SK-MEL-5 (cell line): Measurements from ENCODE around the gene LRRC70. TPM values are rescaled to one million over a fixed set of nuclear protein-coding genes. Genes with fewer than 3 reads are reported as not detected.
"Not testable (repeated sequence)": the region's sequence is repeated elsewhere in the genome, so short reads cannot be mapped to it uniquely, and the experiment has no call there.

Experiments
- DNase-seq: peaks from one replicate; pipeline ENCODE4 v3.0.0-alpha.2; 2016; ENCODE audit warnings: low read depth, low spot score
- in situ Hi-C: cut with HindIII; loops from 2 replicates; pipeline ENCODE4 v1.10.0; 2016; ENCODE audit warnings: low sequenced_read_pairs, high pct_unique_total_duplicates, low pct_unique_long_range_greater_than_20kb
- total RNA-seq: library from RNA; depleted of rRNA; stranded (reverse); fragments of >200 nt; shearing (Covaris generic); gene quantifications from 2 replicates; pipeline ENCODE4 v1.2.3, GENCODE V29; 2014

The LRRC70 gene
- total RNA-seq, 1 experiment from 2014 or later: 0.29 TPM

- no peak for DNase-seq
- in situ Hi-C loops: no loop called here
These were observed 15.9 kb downstream of the LRRC70 start for GRCh38 chr5:62594364-62594984.

- in situ Hi-C loops: no loop called here
- DNase-seq: no peak
These were observed 17.5 kb downstream of the LRRC70 start for GRCh38 chr5:62596096-62596495.

- in situ Hi-C loops: no loop called here
These were observed 18.1 kb downstream of the LRRC70 start for GRCh38 chr5:62596691-62597090.

GRCh38 chr5:62597314-62597713, 18.7 kb downstream of the LRRC70 start:
- no peak for DNase-seq
- in situ Hi-C loops: no loop called here

More at GRCh38 chr5:62596691-62597090, 18.1 kb downstream of the LRRC70 start:
- no peak for DNase-seq

GRCh38 chr5:62600560-62601252, 22.1 kb downstream of the LRRC70 start:
- in situ Hi-C loops: no loop called here
- DNase-seq: no peak

DNA sequence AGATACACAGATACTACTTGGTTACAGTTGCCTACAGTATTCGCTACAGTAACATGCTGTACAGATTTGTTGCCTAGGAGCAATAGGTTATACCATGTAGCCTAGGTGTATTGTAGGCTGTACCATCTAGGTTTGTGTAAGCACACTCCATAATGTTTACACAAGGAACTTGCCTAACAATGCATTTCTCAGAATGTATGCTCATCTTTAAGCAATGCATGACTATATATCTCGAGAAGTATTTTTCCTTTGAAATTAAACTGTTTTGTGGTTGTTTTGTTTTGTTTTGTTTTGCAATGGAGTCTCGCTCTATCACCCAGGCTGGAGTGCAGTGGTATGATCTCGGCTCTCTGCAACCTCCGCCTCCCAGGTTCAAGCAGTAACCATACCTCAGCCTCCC, 25.3 kb downstream of the LRRC70 start:
- in situ Hi-C loops: no loop called here
- no peak for DNase-seq

DNA sequence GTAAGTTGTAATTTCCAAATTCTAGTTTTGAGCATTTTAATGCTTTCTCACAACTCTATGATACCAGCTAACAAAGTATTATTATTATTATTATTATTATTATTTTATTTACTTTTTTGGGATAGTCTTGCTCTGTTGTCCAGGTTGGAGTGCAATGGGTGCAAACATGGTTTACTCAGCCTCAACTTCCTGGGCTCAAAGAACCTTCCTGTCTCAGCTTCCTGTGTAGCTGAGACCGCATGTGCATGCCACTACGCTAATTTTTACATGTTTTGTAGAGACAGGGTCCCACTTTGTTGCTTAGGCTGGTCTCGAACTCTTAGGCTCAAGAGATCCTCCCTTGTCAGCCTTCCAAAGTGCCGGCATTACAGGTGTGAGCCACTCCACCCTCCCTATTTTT, 27.0 kb downstream of the LRRC70 start:
- DNase-seq: no peak
- in situ Hi-C loops: no loop called here

GRCh38 chr5:62606878-62607277, 28.3 kb downstream of the LRRC70 start:
- no peak for DNase-seq
- in situ Hi-C loops: no loop called here

DNA sequence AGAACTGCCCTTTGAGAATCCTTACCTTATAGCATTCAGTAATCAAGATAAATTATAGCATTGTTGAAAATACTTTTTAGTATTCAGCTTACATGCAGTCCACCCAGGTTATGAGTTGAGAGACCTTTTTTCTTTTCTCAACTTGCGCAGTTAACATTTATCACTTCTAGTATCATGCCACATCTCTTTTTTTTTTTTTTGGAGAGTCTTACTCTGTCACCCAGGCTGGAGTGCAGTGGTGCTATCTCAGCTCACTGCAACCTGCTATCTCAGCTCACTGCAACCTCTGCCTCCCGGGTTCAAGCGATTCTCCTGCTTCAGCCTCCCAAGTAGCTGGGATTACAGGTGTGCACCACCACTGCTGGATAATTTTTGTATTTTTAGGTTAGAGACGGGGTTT, 29.0 kb downstream of the LRRC70 start:
- in situ Hi-C loops: no loop called here
- DNase-seq: no peak

DNA sequence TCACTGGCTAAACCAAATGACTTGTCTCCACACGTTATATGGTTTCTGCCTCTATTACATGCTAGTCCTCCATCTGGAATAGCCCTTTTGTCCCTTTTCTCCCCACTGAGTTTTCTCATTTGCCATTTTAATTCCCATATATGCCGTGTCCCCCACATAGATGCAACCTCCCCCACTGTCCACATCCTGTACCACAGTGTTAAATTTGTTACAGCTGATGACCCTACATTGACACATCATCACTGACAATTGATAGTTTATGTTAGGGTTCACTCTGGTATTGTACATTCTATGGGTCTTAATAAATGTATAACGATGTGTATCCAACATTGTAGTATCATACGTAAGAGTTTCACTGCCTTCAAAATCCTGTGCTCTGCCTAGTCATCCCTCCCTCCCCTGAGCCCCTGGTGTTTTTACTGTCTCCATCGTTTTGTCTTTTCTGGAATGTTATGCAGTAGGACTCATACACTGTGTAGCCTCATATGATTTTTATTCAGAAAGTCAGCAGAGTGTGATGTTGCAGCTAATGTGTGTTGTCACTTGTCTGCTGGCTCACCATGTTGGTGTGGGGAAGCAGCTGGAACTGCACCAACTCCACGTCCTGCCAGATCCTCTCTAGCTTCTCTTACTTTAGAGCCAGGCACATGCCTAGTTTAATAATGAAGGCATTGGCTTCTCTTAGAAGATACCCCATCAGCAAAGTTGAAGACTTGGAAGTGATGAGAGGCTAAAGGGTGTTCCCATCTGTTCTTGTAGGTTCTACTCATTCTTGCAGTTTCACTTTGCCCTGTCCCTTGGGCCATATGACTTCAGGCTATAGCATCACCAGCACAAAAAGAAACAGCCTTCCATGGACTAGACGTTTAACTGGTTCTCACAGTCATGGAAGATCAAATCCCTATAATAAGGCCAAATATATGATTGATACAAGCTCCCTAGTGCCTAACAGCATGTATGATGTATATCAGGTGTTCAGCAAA, 30.2 kb downstream of the LRRC70 start:
- in situ Hi-C loops: no loop called here
- DNase-seq: no peak

DNA sequence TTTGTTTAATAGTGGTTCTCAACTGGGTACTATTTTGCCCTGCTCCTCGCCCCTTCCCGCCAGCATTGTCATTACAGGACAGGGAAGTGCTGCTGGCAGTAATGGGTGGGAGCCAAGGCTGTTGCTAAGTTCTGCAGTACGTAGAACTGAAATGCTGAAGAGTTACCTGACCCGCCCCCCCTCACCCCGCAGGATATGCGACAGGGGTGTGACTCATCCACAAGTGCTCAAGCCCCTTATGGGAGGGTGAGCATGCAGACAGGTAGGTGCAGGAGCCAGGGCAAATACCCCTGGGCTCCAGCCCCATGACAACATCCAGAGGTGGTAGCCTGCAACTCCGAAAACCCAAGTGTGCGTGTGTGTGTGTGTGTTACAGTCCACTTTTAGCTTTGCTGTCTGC, 35.7 kb downstream of the LRRC70 start:
- DNase-seq: no peak
- in situ Hi-C loops: no loop called here

- in situ Hi-C loops: no loop called here
These were observed 38.1 kb downstream of the LRRC70 start for GRCh38 chr5:62616615-62617277.

DNA sequence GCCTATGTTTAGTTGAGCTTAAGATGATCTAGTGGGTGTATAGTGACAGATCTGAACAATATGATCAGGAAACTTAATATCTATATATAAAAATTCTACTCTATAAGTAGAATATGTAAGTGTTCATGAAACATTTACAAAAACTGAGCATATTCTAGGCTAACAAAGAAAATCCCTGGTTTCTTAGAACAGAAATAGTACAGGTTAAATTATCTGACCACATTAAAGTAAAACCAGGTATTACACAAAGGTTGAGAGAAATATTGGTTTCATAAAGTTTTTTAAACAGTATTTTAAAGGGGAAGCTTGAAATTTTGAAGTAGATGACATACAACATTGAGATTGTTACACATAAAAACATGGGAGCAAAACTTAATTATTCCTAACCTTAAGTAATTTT, 39.3 kb downstream of the LRRC70 start:
- in situ Hi-C loops: no loop called here
- DNase-seq: no peak

More at GRCh38 chr5:62616615-62617277, 38.1 kb downstream of the LRRC70 start:
- no peak for DNase-seq

DNA sequence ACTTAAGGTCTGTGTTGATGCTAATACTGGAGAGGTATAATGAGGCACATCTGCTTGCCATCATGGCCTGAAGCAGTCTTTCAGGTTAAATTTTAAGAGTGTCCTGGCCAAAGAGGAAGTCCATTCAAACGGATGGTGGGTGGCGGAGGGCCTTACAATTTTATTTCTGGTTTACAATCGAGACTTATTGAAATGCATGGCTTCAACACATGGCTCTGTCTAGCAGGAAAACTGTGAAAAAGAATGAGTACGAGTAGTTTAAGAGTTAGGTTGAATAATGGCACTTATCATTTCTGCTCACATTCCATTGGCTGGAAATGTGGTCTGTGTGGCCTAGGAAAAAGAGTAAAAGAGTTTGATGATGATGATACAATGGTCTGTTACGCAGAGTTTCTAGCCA, 42.1 kb downstream of the LRRC70 start:
- no peak for DNase-seq
- in situ Hi-C loops: no loop called here

GRCh38 chr5:62621280-62621679, 42.7 kb downstream of the LRRC70 start:
- in situ Hi-C loops: no loop called here
- DNase-seq: no peak

GRCh38 chr5:62623271-62623670, 44.7 kb downstream of the LRRC70 start:
- in situ Hi-C loops: no loop called here
- DNase-seq: no peak

- DNase-seq, in situ Hi-C loops: not testable (repeated sequence)
These were observed 45.8 kb downstream of the LRRC70 start for GRCh38 chr5:62624436-62624835.

GRCh38 chr5:62626534-62626933, 47.9 kb downstream of the LRRC70 start:
- no peak for DNase-seq
- in situ Hi-C loops: no loop called here
